CD4-positive, alpha-beta T cell treated with Interferon gamma for 1 hour (primary cell): ENCODE data around the gene GRK2.
A peak's percentile ranks its signal among the peaks of the same experiment; 100 is the strongest.
"Not testable (repeated sequence)": the region's sequence is repeated elsewhere in the genome, so short reads cannot be mapped to it uniquely, and the experiment has no call there.

ENCODE experiments used
- DNase-seq: peaks from one replicate; pipeline ENCODE4 v3.0.0-alpha.2; 2020

The GRK2 gene

GRCh38 chr11:67316882-67317204, 50.6 kb downstream of the GRK2 start:
- no peak for DNase-seq

GRCh38 chr11:67317205-67317887, 51.1 kb downstream of the GRK2 start:
- peak; percentile 96 for DNase-seq

GRCh38 chr11:67317888-67318555, 51.7 kb downstream of the GRK2 start:
- DNase-seq = no peak

GRCh38 chr11:67318876-67319275, 52.6 kb downstream of the GRK2 start:
- not testable (repeated sequence) for DNase-seq

- no peak for DNase-seq
Measured at GRCh38 chr11:67320011-67320410, 53.7 kb downstream of the GRK2 start.

- no peak for DNase-seq
Measured at GRCh38 chr11:67320691-67321090, 54.4 kb downstream of the GRK2 start.

GRCh38 chr11:67321313-67321871, 55.1 kb downstream of the GRK2 start:
- DNase-seq = no peak

GRCh38 chr11:67322049-67322448, 55.8 kb downstream of the GRK2 start:
- no peak for DNase-seq

GRCh38 chr11:67323526-67323925, 57.3 kb downstream of the GRK2 start:
- no peak for DNase-seq

- no peak for DNase-seq
Measured at GRCh38 chr11:67332081-67332691, 65.9 kb downstream of the GRK2 start.
